GM12878 (cell line): ENCODE measurements around the gene HPD. TPM values are rescaled to one million over a fixed set of nuclear protein-coding genes. Genes with fewer than 3 reads are reported as not detected.

Source experiments
- ATF2 ChIP-seq: IDR thresholded peaks from 2 replicates; pipeline ENCODE4 v1.6.1; 2012; ENCODE audit warnings: low read length, inconsistent platforms
- BCL11A ChIP-seq: IDR thresholded peaks from 2 replicates; pipeline ENCODE4 v1.6.1; 2011; ENCODE audit warnings: low read depth, low read length
- EED ChIP-seq: sonication (generic); IDR thresholded peaks from 2 replicates; pipeline ENCODE4 v1.6.1; 2016; ENCODE audit warnings: antibody characterized with exemption, low read depth
- ESRRA ChIP-seq: IDR thresholded peaks from 2 replicates; pipeline ENCODE4 v1.6.1; 2012; ENCODE audit warnings: mild to moderate bottlenecking, low read length, improper control_type of control experiment
- IKZF2 ChIP-seq, 2 experiments: fragments of 450-650 bp; IDR thresholded peaks; 2 replicates each; pipeline ENCODE4 v1.6.1; 2017; ENCODE audit warnings: mild to moderate bottlenecking in 2 of 2, moderate library complexity in 2 of 2
- MEF2A ChIP-seq: IDR thresholded peaks from 2 replicates; pipeline ENCODE4 v1.6.1; 2011; ENCODE audit warnings: low read depth, mild to moderate bottlenecking, low read length, moderate library complexity; ENCODE audit not compliant: insufficient read depth
- NFYB ChIP-seq: IDR thresholded peaks from 2 replicates; pipeline ENCODE4 v1.6.1; 2011; ENCODE audit warnings: low read depth, mild to moderate bottlenecking, low read length, improper control_type of control experiment, moderate library complexity; ENCODE audit not compliant: insufficient read depth
- NR2F1 ChIP-seq: fragments of 450-650 bp; conservative IDR thresholded peaks from 2 replicates; pipeline ENCODE4 v1.6.1; 2017; ENCODE audit warnings: mild to moderate bottlenecking
- PAX8 ChIP-seq: fragments of 450-650 bp; IDR thresholded peaks from 2 replicates; pipeline ENCODE4 v1.6.1; 2017; ENCODE audit warnings: mild to moderate bottlenecking, moderate library complexity
- PKNOX1 ChIP-seq: fragments of 450-650 bp; IDR thresholded peaks from 2 replicates; pipeline ENCODE4 v1.6.1; 2016; ENCODE audit warnings: mild to moderate bottlenecking
- PRDM15 ChIP-seq: fragments of 450-650 bp; formaldehyde crosslinking; IDR thresholded peaks from 2 replicates; pipeline ENCODE4 v1.4.0; 2020; ENCODE audit warnings: mild to moderate bottlenecking, moderate library complexity
- RELA ChIP-seq: fragments of 450-650 bp; IDR thresholded peaks from 2 replicates; pipeline ENCODE4 v1.8.0; 2014; ENCODE audit warnings: borderline replicate concordance; ENCODE audit not compliant: partially characterized antibody
- SMAD5 ChIP-seq: IDR thresholded peaks from 2 replicates; pipeline ENCODE4 v1.6.1; 2016; ENCODE audit warnings: antibody characterized with exemption, low read depth
- SREBF2 ChIP-seq: IDR thresholded peaks from 2 replicates; pipeline ENCODE4 v1.6.1; 2012; ENCODE audit warnings: mild to moderate bottlenecking, low read length
- YBX1 ChIP-seq: fragments of 450-650 bp; IDR thresholded peaks from 2 replicates; pipeline ENCODE4 v1.6.1; 2016; ENCODE audit warnings: antibody characterized with exemption
- ZBTB40 ChIP-seq: fragments of 450-650 bp; IDR thresholded peaks from 2 replicates; pipeline ENCODE4 v1.6.1; 2016; ENCODE audit warnings: mild to moderate bottlenecking, moderate library complexity, borderline replicate concordance
- ZNF207 ChIP-seq: fragments of 450-650 bp; IDR thresholded peaks from 2 replicates; pipeline ENCODE4 v1.6.1; 2014; ENCODE audit warnings: antibody characterized with exemption, mild to moderate bottlenecking, borderline replicate concordance
- ZNF274 ChIP-seq: IDR thresholded peaks from one replicate; pipeline ENCODE4 v1.8.0; 2011; ENCODE audit not compliant: insufficient read length, insufficient read depth
- polyA plus RNA-seq, 11 experiments: library from polyadenylated mRNA; depleted of rRNA in 4 of 11; unstranded in 6 of 11; stranded (reverse) in 5 of 11; fragments of >200 nt; fragmentation: Nextera tagmentation in 4 of 11; fragmentation: Illumina TruSeq in 1 of 11; extraction: Ambion mirVana in 4 of 11; extraction: Trizol in 1 of 11; gene quantifications; 1 replicate in 1 of 11; 2 replicates in 10 of 11; pipeline versions ENCODE4 v1.2.1 to v1.2.3, GENCODE V29; 2011 to 2016; ENCODE audit warnings: inconsistent platforms in 2 of 11, missing spikeins in 2 of 11, low read depth in 1 of 11
- total RNA-seq, 4 experiments: library from RNA; depleted of rRNA in 3 of 4; stranded (reverse); fragments of >200 nt in 3 of 4; fragmentation: Illumina TruSeq in 1 of 4; extraction: Trizol in 1 of 4; gene quantifications; 2 replicates each; pipeline versions ENCODE4 v1.2.1 to v1.2.3, GENCODE V29; 2013 to 2021
- TF ChIP-seq, protein P1 (sequence below): IDR thresholded peaks from 2 replicates; pipeline ENCODE4 v1.6.1; 2012; ENCODE audit warnings: low read depth, low read length, improper control_type of control experiment

HPD gene
- total and polyA plus RNA-seq, 10 of the 15 experiments (the other 5 are each of a cell fraction or from before 2014, with no cell fraction given) = 0.04 to 0.69 (median 0.28) TPM; not detected in 7

GRCh38 chr12:121888478-121889273 lies 30.0 kb upstream of the HPD start, which contains the start of gene PSMD9 (continued):
- TF ChIP-seq ATF2 (no peak; the same call in 1 of the 2 replicates), SREBF2 (no peak), PRDM15 (no peak), PAX8 (no peak), BCL11A (no peak), ZNF274 (no peak), PKNOX1 (peak; percentile 16; the same call in 1 of the 2 replicates), ZBTB40 (peak; percentile 95), MEF2A (0 out of 2 replicates have a peak, but pooled peaks have one; percentile 13), NR2F1 (peak; percentile 76), NFYB (no peak), YBX1 (no peak), ZNF207 (peak; percentile 74; the same call in 1 of the 2 replicates), EED (no peak), ESRRA (no peak), RELA (peak; percentile 67), IKZF2 (IDR thresholded peaks at IDR 0.05) (peak; percentile 33 to 60; a peak in 2 of 4 replicates), SMAD5 (peak; percentile 38; the same call in 1 of the 2 replicates)
- TF ChIP-seq, protein P1, sequence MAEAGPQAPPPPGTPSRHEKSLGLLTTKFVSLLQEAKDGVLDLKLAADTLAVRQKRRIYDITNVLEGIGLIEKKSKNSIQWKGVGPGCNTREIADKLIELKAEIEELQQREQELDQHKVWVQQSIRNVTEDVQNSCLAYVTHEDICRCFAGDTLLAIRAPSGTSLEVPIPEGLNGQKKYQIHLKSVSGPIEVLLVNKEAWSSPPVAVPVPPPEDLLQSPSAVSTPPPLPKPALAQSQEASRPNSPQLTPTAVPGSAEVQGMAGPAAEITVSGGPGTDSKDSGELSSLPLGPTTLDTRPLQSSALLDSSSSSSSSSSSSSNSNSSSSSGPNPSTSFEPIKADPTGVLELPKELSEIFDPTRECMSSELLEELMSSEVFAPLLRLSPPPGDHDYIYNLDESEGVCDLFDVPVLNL = no peak
